ACHN (cell line): ENCODE measurements around the gene CCDC158.
"Not testable (repeated sequence)": the region's sequence is repeated elsewhere in the genome, so short reads cannot be mapped to it uniquely, and the experiment has no call there.

Source experiments
- DNase-seq: peaks from one replicate; pipeline ENCODE4 v3.0.0-alpha.2; 2015
- in situ Hi-C: cut with HindIII; loops from 2 replicates; pipeline ENCODE4 v1.10.0; 2017; ENCODE audit warnings: low sequenced_read_pairs, low pct_ligation_motif_present, low pct_unique_long_range_greater_than_20kb

The CCDC158 gene

DNA sequence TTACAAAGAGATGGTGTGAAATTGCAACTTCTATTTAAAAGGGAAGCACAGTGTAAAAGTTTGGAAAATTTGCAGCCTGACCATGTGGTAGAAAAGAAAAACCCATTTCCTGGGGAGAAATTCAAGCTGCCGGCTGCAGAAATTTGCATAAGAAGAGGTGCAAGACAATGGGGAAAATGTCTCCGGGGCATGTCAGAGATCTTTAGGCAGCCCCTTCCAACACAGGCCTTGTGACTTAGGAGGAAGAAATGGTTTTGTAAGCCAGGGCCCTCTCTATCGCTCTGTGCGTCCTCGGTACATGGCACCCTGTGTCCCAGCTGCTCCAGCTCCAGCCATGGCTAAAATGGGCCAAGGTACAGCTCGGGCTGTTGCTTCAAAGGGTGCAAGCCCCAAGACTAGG lies 40.4 kb downstream of the CCDC158 start:
- DNase-seq = no peak
- in situ Hi-C loops = no loop called here

DNA sequence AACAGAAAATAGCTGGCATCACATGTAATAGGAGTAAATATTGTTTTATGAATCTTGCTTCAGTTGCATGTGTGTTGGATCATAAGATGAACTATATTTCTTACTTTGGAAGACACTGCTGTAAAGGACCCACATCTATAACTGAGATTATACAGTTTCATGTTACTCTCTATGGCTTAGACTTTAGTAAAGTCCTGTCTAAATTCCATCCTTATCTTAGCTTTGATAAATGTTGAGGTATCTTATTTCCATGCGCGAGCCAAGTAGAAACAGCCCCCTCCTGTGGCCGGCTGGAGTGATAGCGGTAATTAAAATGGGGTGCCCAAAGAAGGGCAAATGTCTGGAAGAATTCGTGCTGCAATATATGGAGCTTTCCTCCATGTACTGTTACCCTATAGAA lies 43.0 kb downstream of the CCDC158 start:
- in situ Hi-C loops = no loop called here
- peak; percentile 23 for DNase-seq

DNA sequence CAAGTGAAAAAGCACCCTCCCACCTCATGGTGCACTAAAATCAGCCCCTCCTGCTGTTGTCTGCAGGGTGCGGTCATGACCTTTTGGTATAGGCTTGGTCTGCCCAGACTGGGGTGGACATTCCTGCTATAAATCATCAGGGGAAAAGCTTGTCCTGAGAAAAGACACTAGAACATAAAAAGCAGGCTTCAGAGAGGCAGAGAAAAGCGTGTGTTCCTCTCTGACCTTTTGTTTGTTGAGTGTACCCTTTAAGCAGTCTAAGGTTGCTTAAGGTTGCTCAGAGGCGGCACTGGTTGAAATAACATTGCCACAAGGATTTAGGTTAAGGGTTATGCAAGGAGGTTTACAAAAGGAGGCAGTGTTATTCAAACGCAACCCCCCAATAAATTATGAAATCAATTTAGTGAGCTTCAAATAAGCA lies 43.5 kb downstream of the CCDC158 start:
- DNase-seq = no peak
- in situ Hi-C loops = no loop called here

DNA sequence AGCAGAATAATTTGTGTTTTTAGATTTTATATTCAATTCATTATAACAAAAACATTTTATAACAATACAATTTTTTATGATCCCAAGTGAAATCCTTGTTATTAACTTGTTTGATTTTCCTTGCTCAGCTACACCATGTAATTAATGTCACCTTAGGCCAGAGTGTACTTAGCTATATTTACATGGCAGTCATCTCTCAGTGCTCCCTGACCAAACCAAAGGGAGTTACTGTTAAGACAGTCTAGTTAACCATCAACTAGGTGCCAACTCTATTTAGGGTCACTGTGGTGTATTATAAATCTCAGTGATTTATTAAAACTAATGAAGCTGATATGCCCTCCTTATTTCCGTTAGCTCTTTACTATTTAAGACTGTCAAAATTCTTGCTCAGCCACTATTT lies 44.4 kb downstream of the CCDC158 start:
- in situ Hi-C loops = no loop called here
- no peak for DNase-seq

DNA sequence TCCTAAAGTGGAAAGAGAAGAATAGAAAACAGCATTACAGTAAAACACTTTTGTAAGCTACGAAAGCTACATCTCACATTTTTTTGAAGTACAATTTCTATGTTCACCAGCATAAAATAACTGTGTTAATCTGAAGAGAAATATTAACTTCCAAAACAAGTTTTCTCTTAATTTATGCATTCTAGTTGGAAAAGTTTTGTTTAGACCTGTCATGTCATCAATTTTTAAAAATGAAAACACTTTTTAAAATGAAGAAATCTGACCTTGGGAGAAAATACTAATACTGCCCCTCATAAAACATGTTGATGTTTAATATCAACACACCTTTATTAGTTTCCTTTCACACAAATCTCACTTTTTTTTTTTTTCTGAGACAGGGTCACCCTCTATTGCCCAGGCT lies 45.2 kb downstream of the CCDC158 start:
- no peak for DNase-seq
- in situ Hi-C loops = no loop called here

DNA sequence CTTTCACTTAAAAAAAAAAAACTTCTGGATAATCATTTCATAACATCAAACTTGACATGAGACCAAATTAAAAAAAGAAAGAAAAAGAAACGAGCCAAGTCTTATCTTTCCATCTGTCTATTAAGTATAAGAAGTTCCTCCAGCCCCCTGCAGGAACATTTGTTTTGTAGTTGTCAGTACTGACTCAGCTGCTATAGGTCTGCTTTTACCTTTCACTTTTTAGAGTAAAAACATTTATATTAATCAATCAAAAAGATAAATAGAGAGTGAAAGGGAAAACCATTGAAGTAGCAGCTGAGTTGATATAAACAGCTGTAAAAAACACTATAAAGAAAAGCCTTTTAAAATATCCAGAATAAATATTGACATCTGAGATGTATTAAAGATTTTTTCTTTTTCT lies 46.1 kb downstream of the CCDC158 start:
- no peak for DNase-seq
- in situ Hi-C loops = no loop called here

DNA sequence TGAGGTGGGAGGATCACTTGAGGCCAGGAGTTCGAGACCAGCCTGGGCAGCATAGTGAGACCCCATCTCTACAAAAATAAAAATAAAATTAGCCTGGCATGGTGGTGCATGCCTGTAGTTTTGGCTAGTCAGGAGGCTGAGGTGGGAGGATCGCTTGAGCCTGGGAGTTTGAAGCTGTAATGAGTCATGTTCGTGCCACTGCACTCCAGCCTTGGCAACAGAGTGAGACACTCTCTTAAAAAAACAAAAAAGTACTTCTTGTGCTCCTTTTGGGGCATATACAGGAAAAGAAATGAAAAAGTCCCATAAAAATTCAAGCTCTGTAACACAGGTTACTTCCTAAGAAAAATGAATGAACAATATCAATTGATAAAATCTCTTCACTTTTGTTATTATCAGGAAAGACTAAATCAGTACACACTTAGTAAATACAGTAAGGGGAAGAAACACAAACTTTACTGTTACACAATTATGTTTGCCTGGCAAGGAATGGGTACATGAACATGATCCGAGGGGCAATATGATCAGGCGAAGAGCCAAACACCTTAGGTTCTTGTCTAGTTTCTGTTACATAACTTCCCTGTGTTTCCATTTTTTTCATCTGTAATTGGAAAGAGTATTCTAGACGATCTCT lies 46.9 kb downstream of the CCDC158 start:
- in situ Hi-C loops = no loop called here
- no peak for DNase-seq

DNA sequence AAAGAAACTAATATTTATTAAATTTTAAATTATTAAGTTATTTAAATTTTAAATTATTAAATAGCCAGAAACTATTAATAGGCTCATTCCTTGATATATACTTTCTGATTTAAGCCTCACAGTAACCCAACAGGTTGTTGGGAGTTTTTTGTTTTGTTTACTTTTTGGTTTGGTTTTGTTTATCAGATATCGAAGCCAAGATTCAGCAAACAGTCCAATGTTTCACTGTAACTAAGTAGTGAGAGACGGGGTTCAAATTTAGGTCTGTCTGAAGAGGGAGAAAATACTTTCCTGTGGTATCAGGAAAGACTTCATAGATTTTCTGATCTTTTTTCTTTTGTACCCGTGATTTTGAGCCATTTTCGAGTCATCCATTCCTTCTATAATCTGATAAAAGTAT lies 54.2 kb downstream of the CCDC158 start:
- no peak for DNase-seq
- in situ Hi-C loops = no loop called here

DNA sequence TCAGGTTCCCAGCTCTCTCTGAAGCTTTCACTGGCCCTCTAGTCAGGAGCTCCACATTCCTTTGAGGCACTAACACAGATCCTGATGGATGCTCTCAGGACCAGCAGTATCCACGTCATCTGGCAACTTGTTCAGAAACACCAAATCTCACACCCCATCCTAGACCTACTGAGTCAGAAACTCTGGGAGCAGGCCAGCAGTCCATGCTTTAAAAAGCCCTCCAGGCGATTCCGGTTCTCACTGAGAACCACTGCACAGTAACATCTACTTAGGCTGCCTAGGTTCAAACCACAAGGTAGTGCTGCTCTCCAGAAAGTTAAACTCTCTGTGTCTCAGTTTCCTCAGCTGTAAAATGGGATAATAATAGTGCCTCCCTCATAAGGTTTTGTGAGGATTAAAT lies 55.3 kb downstream of the CCDC158 start:
- no peak for DNase-seq
- in situ Hi-C loops = no loop called here

DNA sequence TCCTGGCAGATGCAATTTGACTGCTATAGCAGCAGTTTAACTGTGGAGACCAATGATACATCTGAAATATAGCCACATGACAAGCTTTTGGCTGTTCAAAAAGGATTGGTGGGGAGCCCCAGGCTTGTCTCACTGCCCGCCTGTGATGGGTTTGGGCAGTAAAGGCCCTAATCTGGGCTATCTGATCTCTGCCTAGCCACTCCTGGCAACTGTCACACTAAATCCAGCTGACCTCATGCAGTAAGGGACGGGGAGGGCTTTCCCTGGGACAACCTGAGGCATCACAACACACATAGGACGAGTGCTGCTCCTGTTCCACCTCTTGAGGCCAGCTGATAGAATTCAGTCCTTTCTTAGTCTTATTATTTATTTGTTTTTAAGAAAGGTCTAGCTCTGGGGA lies 56.2 kb downstream of the CCDC158 start:
- DNase-seq = no peak
- in situ Hi-C loops = no loop called here

DNA sequence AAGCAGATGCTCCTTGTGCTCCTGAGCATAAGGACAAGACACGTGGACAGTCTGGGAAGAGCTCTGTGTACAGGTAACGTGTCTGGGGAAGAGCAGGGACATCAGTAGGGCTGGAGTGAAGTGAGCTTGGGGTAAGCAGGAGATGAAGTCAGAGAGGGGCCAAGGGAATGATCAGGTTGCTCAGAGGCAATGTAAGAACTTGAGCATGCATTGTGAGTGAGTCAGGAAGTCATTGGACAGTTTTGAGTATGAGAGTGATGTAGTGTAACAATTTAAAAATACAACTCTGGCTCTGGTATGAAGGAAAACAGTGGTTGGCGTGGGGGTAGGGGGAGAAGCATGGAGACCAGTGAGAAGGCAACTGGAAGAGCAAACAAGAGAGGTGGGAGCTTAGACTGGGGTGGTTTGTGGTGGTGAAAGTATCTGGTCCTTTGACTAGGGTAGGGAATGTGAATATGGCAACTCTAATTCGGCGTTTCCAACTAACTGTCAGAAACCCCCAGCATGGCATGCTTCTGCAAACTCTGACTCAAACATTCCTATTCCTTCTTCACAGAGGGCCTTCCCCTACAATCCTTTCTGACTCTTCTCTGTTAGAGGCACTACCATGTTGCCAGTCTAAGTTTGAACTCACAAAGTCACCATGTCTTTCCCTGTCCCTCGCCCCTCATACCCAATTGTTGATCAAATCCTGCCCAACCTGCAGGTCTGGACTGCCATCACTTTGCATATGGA lies 57.2 kb downstream of the CCDC158 start:
- in situ Hi-C loops = no loop called here
- no peak for DNase-seq

DNA sequence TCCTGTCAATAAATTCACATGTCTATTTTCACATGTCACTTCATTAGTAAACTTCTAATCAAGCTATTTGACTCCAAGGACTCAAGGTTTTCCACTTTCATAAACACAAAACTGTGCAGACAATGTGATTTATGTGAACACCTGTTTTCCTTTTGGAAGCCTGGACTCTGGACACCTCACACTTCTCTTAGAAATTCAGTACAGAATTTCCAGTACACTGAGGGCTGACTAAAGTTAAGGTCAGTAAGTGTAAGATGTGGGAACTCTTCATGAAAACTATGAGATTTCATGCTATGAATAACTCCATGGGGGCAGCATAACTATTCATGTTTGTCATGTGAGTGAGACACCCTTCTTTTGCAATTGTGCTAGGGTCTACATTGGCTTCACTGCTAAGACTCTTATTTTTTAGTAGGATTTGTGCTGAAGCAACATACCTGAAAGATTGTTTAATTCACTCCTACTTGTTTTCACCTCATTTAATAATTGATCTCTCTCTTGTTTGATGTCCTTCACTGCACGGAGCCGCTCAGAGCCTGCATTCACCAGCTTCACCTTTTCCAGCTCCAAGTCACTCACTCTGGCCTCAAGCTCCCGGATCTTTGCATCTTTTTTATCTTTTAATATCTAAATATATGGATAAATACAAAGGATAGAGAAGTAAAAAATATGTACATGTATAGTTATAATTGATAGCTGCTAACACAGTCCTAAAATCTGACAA lies 59.1 kb downstream of the CCDC158 start:
- in situ Hi-C loops = no loop called here
- no peak for DNase-seq

DNA sequence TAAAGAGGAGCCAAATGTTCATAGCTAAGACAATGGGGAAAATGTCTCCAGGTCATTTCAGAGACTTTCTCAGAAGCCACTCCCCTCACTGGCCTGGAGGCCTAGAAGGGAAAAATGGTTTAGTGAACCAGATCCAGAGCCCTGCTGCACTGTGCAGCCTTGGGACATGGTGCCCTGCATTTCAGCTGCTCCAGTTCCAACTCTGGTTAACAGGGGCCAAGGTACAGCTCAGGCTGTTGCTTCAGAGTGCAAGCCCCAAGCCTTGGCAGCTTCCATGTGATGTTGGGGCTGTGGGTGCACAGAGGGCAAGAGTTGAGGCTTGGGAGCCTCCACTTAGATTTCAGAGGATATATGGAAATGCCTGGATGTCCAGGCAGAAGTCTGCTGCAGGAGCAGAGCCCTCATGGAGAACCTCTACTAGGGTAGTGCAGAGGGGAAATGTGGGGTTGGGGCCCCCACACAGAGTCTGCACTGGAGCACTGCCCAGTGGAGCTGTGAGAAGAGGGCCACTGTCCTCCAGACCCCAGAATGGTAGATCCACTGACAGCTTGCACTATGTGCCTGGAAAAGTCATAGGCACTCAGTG lies 61.0 kb downstream of the CCDC158 start:
- in situ Hi-C loops, DNase-seq: not testable (repeated sequence)

DNA sequence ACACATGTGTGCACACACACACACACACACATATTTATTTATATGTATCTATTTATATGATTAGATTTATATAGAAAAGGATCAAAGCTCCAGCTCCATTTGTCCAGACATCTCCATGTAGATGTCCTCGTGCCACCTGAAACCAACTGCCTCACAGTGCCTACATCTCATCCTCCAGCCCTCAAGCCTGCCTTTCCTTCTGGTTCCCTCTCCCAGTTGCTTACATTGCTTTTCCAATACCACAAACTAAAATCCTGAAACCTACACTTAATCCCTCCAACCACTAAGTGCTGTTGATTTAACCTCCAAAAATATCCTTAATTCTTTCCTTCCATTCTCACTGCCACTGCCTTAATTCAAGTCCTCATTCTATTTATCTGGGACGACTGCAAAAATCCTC lies 63.0 kb downstream of the CCDC158 start:
- no peak for DNase-seq
- in situ Hi-C loops = no loop called here

DNA sequence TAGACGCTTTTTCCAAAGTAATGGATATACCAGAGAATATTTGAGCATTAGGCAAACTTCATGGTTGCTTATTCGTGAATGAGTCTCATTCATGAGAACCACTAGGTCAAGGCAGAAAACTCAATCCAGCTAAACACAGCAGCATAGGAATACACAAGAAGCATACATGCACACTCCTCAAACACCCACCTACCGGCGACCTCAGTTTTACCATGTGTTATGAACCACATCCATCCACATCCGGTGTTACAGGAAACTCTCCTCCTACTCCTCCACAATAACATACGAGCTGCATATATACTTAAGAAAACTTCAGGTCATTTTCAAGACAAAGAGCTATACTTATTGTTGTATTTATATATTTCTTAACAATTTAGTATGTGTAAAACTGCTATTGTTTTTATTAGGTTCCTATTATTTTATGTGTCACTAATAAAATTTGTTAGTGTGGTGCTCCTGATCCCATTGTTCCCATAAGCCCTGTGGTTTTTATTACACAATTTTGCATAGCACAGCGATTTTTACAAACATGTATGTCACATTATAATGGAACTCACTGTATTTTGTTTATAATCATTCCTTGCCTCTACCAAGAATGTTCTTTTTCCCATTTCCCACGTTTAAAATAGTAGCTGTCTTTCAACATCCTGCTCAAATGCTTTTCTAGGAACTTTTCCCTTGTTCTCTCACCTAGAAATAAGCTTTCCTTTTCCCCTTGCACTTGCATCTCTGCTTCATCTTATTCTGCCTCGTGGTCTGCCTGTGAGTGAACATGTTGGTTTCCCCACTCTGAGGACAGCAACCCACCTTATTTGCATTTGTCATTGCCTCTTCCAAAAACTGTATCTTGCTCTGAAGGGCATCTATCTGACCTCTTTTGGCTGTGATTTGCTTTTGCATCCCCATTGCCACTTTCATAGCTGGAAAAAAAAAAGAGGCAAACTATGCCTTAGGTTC lies 66.1 kb downstream of the CCDC158 start:
- no peak for DNase-seq
- in situ Hi-C loops = no loop called here

DNA sequence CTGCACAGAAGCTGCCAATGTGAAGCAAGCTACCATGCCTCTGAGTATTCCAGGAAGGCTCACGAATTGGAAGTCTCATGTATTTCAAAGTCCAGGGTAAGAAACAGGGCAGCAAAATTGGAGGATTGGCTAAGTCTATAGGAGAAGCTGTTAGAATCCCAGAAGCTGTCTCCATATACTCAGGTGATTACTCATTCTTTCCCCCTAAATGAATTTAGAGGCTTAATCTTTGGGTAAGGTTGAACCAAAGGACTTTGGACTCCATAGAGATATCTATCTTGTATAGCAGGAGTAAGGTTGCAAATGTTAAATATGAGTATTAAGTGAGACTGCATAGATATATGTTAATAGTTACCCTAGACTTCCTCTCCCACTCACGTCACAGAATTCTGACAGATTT lies 78.1 kb downstream of the CCDC158 start:
- DNase-seq = no peak
- in situ Hi-C loops = no loop called here

DNA sequence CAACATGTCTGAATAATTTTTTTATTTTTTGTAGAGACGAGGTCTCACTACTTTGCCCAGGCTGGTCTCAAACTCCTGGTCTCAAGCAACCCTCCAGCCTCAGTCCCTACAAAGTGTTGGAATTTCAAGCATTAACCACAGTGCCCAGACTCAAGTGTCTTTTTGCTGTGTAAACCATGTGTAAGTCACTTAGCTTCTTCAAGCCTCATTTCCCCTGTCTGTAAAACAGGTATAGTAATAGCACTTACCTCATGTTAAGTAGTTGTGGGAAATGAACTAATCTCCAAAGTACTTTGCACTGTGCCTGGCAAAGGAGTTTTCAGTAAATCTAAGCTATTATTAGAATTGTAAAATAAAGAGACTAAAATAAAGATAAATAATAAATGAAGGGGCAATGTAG lies 78.8 kb downstream of the CCDC158 start:
- DNase-seq = peak; percentile 21

DNA sequence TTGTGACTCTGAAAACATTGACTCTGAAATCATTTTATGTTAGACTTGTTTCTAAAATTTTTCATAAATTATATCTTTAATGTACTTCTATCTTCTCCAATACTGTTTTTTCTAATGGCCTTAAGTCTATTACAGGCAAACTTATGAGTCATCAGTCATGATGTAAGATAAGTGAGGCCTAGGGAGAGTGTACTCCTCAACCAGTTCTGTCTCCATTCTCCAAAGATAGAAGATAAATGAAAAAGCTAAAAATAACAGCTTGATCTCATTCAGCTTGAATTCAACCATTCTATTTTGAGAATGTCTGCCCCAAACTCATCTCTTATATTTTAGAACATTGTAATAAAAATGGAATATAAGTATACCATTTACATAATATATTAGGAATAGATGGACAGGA lies 79.9 kb downstream of the CCDC158 start:
- in situ Hi-C loops = no loop called here
- DNase-seq = peak; percentile 23

More for the DNA sequence above, 78.8 kb downstream of the CCDC158 start:
- in situ Hi-C loops = no loop called here
